AG09319 (cell line): ENCODE measurements around the gene TMEM176B.

Source experiments
- DNase-seq: peaks from one replicate; pipeline ENCODE4 v3.0.0-alpha.2; 2010; ENCODE audit warnings: low read depth; ENCODE audit errors: extremely low read depth
- TF ChIP-seq, protein P1 (sequence below): IDR thresholded peaks from 2 replicates; pipeline ENCODE4 v1.5.1; 2011; ENCODE audit warnings: low read depth, mild to moderate bottlenecking, inconsistent platforms, low read length, moderate library complexity

The TMEM176B gene

DNA sequence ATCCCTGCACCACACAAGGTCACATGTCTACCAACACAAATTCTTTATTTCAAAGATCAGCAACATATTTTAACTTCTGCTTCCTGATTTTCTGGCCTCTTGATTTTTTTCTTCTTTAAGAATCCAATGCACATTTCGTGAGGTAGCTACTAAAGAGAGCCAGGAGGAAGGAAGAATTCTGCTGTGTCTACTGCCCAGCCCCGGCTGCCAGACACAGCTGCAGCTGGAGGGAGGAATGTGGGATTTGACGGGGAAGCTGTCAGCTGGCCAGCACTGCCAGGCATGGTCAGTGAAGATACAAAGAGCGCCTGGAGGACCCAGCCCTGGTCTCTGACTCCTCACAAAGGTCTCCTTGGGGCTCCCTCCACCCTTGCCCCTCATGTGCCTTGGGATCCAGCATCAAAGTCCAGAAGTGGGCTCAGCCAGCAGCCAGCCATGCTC, 45.3 kb upstream of the TMEM176B start:
- no peak for DNase-seq
- TF ChIP-seq, protein P1, sequence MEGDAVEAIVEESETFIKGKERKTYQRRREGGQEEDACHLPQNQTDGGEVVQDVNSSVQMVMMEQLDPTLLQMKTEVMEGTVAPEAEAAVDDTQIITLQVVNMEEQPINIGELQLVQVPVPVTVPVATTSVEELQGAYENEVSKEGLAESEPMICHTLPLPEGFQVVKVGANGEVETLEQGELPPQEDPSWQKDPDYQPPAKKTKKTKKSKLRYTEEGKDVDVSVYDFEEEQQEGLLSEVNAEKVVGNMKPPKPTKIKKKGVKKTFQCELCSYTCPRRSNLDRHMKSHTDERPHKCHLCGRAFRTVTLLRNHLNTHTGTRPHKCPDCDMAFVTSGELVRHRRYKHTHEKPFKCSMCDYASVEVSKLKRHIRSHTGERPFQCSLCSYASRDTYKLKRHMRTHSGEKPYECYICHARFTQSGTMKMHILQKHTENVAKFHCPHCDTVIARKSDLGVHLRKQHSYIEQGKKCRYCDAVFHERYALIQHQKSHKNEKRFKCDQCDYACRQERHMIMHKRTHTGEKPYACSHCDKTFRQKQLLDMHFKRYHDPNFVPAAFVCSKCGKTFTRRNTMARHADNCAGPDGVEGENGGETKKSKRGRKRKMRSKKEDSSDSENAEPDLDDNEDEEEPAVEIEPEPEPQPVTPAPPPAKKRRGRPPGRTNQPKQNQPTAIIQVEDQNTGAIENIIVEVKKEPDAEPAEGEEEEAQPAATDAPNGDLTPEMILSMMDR, result no peak

DNA sequence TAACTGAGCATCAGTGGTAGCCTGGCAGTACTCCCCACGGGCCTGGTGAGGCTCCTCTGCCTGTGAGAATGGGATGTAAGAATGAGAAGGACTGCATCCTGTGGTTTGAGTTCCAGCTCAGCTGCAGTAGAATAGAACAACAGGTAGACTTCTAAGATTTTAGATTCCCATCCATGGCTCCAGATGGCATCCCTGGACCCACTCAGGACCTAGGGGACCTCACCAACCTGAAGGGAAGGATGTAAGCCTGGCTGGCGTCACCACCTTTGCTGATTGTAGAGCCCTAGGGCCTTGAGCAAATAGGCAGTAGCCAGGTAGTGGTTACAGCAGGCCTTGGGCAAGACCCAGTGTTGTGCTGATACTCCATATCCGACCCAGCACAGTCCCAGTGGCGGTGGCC, 42.6 kb upstream of the TMEM176B start:
- DNase-seq, result no peak
- TF ChIP-seq, protein P1, result no peak

DNA sequence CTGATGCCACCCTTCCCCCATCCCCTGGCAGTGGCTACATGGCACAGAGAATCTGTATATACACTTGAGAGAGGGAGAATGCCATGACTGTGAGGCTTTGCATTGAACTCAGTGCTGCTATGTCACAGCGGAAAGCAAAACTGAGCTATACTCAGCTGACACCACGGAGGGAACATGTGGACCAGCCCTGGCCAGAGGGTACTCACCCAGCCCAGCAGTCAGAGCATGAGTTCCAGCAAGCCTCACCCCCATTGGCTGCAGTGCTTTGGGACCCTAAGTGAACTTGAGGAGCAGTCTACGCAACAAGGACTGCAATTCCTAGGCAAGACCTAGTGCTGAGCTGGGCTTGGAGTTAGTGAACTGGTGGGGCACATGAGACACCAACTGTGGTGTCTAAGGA, 41.9 kb upstream of the TMEM176B start:
- DNase-seq, result no peak
- TF ChIP-seq, protein P1, result no peak

DNA sequence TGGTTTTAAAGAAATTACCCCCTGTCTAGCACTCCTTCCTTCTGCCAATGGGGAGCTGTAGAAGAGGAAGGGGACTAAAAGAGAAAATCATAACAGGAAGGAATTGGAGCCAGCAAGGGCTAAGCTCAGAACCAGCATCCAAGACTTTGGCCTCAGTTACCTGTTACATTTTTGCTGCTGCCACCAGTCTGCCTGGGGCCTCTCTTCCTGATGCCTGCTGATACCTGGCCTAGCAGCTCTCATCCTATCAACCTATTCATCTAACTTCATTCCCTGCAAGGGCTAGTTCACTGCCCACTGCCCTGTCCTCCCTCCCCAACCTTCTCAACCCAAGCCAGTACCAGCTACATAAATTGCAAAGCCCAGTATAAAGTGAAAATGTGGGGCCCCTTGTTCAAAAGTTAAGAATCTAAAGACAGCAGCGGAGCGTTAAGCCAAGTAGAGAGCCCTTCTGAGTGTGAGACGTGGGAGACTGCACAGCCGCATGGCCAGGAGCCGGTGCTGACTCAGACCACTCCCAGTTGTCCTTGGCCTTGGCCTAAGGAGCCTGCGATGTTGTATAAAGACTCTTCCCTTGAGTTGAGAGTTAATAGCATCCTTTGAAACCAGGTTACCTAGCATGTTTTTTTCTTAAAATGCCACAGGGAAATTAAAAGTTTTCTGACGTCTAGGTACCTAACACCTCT, 38.9 kb upstream of the TMEM176B start:
- no peak for DNase-seq
- TF ChIP-seq, protein P1, result no peak

DNA sequence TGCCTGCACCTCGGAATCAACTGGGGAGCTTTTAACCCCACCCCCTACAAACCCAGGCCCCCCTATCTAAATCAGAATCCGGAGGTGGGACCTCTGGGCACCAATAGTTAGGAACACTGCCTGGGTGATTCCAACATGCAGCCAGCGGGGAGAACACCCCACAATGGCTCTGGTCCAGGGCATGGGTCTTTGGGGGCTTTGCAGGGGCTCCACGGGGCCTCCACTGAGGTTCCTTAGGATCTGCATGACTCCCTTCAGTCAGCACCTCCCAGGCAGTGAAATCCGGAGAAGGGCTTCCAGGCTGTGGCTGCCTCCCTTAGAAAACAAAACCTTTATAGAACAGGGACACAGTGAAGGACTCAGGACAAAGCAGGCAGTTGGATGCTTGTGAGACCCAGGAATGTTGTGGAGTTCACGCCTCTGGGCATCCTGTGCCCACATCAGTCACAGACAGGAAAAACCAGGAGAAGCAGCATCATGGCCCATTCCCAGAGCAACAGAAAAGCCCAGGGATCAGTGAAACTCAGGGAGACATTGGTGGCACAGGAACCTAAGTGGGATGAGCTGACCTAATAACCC, 35.6 kb upstream of the TMEM176B start:
- DNase-seq, result no peak
- TF ChIP-seq, protein P1, result no peak

DNA sequence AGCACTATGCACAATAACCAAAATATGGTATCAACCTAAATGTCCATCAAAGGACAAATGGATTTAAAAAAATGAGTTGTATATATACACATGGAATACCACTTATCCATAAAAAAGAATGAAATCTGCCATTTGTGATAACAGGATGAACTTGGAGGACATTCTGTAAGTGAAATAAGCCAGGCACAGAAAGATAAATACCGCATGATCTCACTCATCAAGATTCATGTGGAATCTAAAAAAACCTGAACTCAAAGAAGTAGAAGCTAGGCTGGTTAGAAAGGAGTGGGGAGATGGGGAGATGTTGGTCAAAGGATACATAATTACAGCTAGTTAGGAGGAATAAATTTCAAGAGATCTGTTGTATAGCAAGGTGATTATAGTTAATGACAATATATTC, 34.9 kb upstream of the TMEM176B start:
- TF ChIP-seq, protein P1, result no peak
- DNase-seq, result no peak

DNA sequence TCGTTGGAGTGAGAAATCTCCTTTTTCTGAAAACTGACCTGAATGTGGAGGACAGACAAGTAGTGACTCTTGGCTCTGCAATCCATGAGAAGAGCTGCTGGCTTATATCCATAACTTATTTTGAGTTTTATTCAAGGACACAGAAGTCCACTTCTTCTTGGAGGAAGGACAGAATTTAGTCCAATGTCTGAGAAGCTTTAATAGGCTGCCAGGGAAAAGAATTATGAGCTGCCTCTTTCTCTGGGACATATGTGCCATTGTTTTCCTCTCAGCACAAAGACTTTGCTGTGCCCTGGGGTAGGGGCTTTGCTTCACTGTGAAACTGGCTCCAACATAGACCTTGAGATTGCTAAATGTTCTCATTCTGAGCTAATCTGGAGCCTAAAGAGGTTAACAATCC, 31.7 kb upstream of the TMEM176B start:
- no peak for DNase-seq
- TF ChIP-seq, protein P1, result no peak
